Transverse colon (tissue), 4 donors: Measurements from ENCODE around the gene SLC19A1. TPM values are rescaled to one million over a fixed set of nuclear protein-coding genes. Genes with fewer than 3 reads are reported as not detected.

Source experiments
- DNase-seq: peaks from one replicate; pipeline ENCODE4 v3.0.0-alpha.2; 2019
- H3K27ac ChIP-seq, 4 donors: fragments of 200-600 bp; sonication (generic); 2 replicates each; pipeline ENCODE4 v1.5.1; 2016 to 2018; ENCODE audit warnings: inconsistent platforms in 4 of 4
- H3K27me3 ChIP-seq: fragments of 200-600 bp; sonication (generic); 2 replicates; pipeline ENCODE4 v1.5.1; 2017; ENCODE audit warnings: inconsistent platforms
- H3K36me3 ChIP-seq, 4 donors: fragments of 200-600 bp; sonication (generic); 2 replicates each; pipeline ENCODE4 v1.5.1; 2017 to 2019; ENCODE audit warnings: inconsistent platforms in 4 of 4
- H3K4me1 ChIP-seq, 4 donors: fragments of 200-600 bp; sonication (generic); 2 replicates each; pipeline ENCODE4 v1.5.1; 2017 to 2020; ENCODE audit warnings: inconsistent platforms in 4 of 4
- H3K4me3 ChIP-seq, 4 donors: fragments of 200-600 bp; sonication (generic); 1 replicate in 1 of 4; 2 replicates in 3 of 4; pipeline versions ENCODE4 v1.5.1 to v1.6.1; 2017 to 2019; ENCODE audit warnings: inconsistent platforms in 4 of 4
- H3K9me3 ChIP-seq, 2 donors: fragments of 200-600 bp; sonication (generic); 2 replicates each; pipeline ENCODE4 v1.5.1; 2017 to 2019; ENCODE audit warnings: inconsistent platforms in 2 of 2
- EP300 ChIP-seq: sonication (generic); formaldehyde crosslinking; IDR thresholded peaks from one replicate; pipeline ENCODE4 v1.6.1; 2017; ENCODE audit warnings: antibody characterized with exemption, low read depth
- POLR2A ChIP-seq: fragments of 450-650 bp; IDR thresholded peaks from one replicate; pipeline ENCODE4 v1.6.1; 2016; ENCODE audit warnings: antibody characterized with exemption, mild to moderate bottlenecking, moderate library complexity
- POLR2AphosphoS5 ChIP-seq, 3 donors: sonication (generic); formaldehyde crosslinking; IDR thresholded peaks; one replicate each; pipeline ENCODE4 v1.6.1; 2016; ENCODE audit warnings: antibody characterized with exemption in 3 of 3
- WGBS, 2 donors: methylation state at CpG; one replicate each; pipeline ENCODE4 v1.1.5; 2018; ENCODE audit warnings: low coverage in 1 of 2; 5-methylcytosine and 5-hydroxymethylcytosine counted together
- in situ Hi-C, 4 donors: fragments of 200-750 bp; cut with MboI; loops; one replicate each; pipeline versions ENCODE4 v1.15.0 to v1.15.1; 2017; ENCODE audit warnings: low sequenced_read_pairs in 3 of 4, low pct_ligation_motif_present in 1 of 4, low pct_unique_long_range_greater_than_20kb in 1 of 4
- intact Hi-C: fragments of 100-400 bp; cut with DNase I; formaldehyde crosslinking; loops from one replicate; pipeline ENCODE4 v1.15.1; 2023; ENCODE audit warnings: low total_unique reads
- total RNA-seq, 4 donors: library from RNA; depleted of rRNA; stranded (reverse); fragments of >200 nt; gene quantifications; one replicate each; pipeline ENCODE4 v1.1.0, GENCODE V29; 2016
- TF ChIP-seq, protein P1 (sequence below), 5 experiments: fragments of 200-600 bp in 3 of 5; fragments of 450-650 bp in 2 of 5; sonication (generic) in 3 of 5; IDR thresholded peaks; 1 replicate in 2 of 5; 2 replicates in 3 of 5; pipeline ENCODE4 v1.5.1; 2016 to 2017; ENCODE audit warnings: antibody characterized with exemption in 5 of 5, inconsistent platforms in 3 of 5, mild to moderate bottlenecking in 2 of 5, moderate library complexity in 1 of 5

SLC19A1 gene
- total RNA-seq, 4 donors from 2014 or later, result 8.3 to 24.1 (median 17.3) TPM

DNA sequence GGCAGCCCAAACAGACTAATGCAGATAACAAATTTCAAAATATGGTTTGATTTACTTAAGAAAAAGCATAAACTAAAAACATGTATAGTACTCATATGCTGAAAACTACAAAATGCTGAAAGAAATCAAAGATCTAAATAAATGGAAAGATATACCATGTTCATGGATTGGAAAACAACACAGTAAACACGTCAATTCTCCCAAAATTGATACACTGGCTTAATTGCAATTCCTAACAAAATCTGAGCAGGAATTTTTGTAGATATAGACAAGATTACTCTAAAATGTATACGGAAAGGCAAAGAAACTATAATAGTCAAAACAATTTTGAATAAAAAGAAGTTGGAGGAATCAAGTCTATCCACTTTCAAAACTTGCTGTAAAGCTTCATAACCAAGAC is 21.0 kb downstream of the SLC19A1 start:
- Histone ChIP-seq H3K36me3 (peaks cover 0 to 14% (median 0%) of the 10 kb centered on the region in 4 donors), H3K9me3 (peaks cover 23 to 24% of the 10 kb centered on the region in 2 donors), H3K4me1 (peaks cover 0 to 10% (median 7%) of the 10 kb centered on the region in 4 donors), H3K4me3 (no peak overlapping the region), H3K27ac (no peak overlapping the region), H3K27me3 (no peaks in the 10 kb centered on the region)
- intact Hi-C loops (no loop called here), in situ Hi-C loops (no loop called here)
- 99 to 100% methylated on average over 2 of the region's 2 CpGs for WGBS, 2 donors
- TF ChIP-seq POLR2AphosphoS5 (IDR thresholded peaks at IDR 0.05) (no peak), POLR2A (no peak), EP300 (no peak)
- TF ChIP-seq, protein P1, sequence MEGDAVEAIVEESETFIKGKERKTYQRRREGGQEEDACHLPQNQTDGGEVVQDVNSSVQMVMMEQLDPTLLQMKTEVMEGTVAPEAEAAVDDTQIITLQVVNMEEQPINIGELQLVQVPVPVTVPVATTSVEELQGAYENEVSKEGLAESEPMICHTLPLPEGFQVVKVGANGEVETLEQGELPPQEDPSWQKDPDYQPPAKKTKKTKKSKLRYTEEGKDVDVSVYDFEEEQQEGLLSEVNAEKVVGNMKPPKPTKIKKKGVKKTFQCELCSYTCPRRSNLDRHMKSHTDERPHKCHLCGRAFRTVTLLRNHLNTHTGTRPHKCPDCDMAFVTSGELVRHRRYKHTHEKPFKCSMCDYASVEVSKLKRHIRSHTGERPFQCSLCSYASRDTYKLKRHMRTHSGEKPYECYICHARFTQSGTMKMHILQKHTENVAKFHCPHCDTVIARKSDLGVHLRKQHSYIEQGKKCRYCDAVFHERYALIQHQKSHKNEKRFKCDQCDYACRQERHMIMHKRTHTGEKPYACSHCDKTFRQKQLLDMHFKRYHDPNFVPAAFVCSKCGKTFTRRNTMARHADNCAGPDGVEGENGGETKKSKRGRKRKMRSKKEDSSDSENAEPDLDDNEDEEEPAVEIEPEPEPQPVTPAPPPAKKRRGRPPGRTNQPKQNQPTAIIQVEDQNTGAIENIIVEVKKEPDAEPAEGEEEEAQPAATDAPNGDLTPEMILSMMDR (IDR thresholded peaks at IDR 0.05), result no peak
- no peak for DNase-seq

DNA sequence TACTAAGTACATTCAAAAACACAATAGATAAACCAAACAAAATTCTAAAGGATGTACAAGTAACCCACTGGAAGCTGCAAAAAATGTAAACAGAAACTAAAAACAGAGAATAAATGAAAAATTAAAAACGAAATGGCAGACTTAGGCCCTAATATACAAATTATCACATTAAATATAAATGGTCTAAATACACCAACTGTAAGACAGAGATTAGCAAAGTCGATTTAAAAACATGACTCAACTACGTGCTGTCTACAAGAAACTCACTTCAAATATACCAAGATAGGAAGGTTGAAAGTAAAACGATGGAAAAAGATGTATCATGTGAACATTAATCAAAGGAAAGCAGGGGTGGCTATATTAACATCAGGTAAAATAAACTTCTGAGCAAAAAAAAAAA is 23.1 kb downstream of the SLC19A1 start:
- Histone ChIP-seq H3K27ac (no peak overlapping the region), H3K27me3 (no peaks in the 10 kb centered on the region), H3K36me3 (peaks cover 0 to 14% (median 0%) of the 10 kb centered on the region in 4 donors), H3K4me3 (no peak overlapping the region), H3K4me1 (peaks cover 0 to 2% (median under 1%) of the 10 kb centered on the region in 4 donors), H3K9me3 (peaks cover 23 to 24% of the 10 kb centered on the region in 2 donors)
- no peak for DNase-seq
- TF ChIP-seq, protein P1 (IDR thresholded peaks at IDR 0.05), result no peak
- TF ChIP-seq POLR2AphosphoS5 (IDR thresholded peaks at IDR 0.05) (no peak), EP300 (no peak), POLR2A (no peak)
- intact Hi-C loops (no loop called here), in situ Hi-C loops (no loop called here)
- 92 to 96% methylated on average over 4 of the region's 4 CpGs for WGBS, 2 donors

DNA sequence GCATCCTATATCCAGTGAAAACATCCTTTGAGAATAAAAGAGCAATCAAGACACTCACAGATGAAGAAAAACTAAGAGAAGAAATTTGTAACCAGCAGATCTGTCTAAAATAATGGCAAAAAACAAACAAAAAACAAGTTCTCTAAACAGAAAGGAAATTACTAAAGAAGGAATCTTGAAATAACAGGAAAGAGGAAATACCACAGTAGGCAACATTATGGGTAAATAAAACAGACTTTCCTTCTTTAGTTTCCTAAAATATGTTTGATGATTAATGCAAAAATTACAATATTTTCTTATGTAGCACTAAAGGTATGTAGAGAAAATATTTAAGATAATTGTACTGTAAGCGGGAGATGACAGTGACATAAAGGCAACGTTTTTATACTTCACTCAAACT is 23.5 kb downstream of the SLC19A1 start:
- in situ Hi-C loops, result no loop called here
- H3K27me3 ChIP-seq, result no peaks in the 10 kb centered on the region
- WGBS, 2 donors, result 88 to 96% methylated on average over 2 of the region's 2 CpGs
- no peak overlapping the region for H3K4me3 ChIP-seq
- TF ChIP-seq EP300 (no peak), POLR2A (no peak), POLR2AphosphoS5 (IDR thresholded peaks at IDR 0.05) (no peak)
- TF ChIP-seq, protein P1 (IDR thresholded peaks at IDR 0.05), result no peak
- no peak overlapping the region for H3K27ac ChIP-seq
- peaks cover 0 to 14% (median 0%) of the 10 kb centered on the region in 4 donors for H3K36me3 ChIP-seq
- DNase-seq, result no peak
- intact Hi-C loops, result no loop called here
- H3K9me3 ChIP-seq, result peaks cover 23 to 24% of the 10 kb centered on the region in 2 donors
- peaks cover 0 to 7% (median 3%) of the 10 kb centered on the region in 4 donors for H3K4me1 ChIP-seq

DNA sequence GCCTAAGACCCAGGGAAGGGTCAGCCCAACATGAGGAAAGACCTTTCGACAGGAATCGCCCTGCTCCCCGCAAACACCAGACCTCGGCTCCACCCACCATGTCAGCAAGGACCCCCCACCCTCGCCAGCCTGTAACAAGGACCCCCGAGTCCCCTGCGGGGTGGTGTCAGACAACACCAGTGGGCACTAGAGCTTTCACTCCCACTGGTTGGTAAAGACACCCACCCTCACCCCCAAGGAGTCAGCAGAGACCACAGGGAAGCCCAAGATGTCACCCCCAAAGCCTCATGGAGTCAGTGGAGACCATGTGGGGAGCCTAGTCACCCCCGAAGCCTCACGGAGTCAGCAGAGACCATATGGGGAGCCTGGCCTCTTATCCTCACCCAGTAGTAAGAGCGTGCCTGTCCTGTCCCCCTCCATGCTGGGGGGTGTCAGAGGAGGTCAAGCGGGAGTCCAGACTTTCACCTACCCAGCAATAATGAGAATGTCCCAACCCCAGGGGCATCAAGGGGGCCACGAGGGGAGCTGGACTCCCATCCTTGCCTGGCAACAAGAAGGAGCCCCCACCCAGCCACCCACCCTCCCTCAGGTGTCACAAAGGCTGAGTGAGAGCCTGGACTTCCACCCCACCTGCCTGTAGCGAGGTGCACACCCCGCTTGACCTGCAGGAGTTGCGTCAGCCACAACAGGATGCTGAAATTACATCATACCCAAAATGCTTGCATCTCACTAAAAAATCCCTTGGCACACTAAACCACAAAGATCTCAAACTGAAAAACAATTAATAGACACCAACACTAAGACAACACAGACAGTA is 24.8 kb downstream of the SLC19A1 start:
- H3K27ac ChIP-seq, result no peak overlapping the region
- in situ Hi-C loops, result no loop called here
- no peak for TF ChIP-seq EP300
- no peak for TF ChIP-seq POLR2A
- no peak for TF ChIP-seq POLR2AphosphoS5 (IDR thresholded peaks at IDR 0.05)
- TF ChIP-seq, protein P1 (IDR thresholded peaks at IDR 0.05), result no peak
- H3K9me3 ChIP-seq, result peaks cover 23 to 24% of the 10 kb centered on the region in 2 donors
- DNase-seq, result no peak
- H3K4me3 ChIP-seq, result no peak overlapping the region
- H3K27me3 ChIP-seq, result no peaks in the 10 kb centered on the region
- peaks cover 0 to 15% (median 6%) of the 10 kb centered on the region in 4 donors for H3K4me1 ChIP-seq
- intact Hi-C loops, result no loop called here
- 90% methylated on average over 10 of the region's 15 CpGs; no CpG with 5 or more reads in 1 of the 2 donors for WGBS, 2 donors
- H3K36me3 ChIP-seq, result peaks cover 0 to 14% (median 0%) of the 10 kb centered on the region in 4 donors
